K562 (cell line): ENCODE data around the gene LPIN1. TPM values are rescaled to one million over a fixed set of nuclear protein-coding genes. Genes with fewer than 3 reads are reported as not detected.

ENCODE experiments used
- ATAC-seq: fragments of 200-7000 bp; cut with Tn5 transposase; 3 replicates; pipeline ENCODE4 v1.9.1; 2020; ENCODE audit warnings: moderate library complexity
- BruUV-seq: library from RNA; stranded (reverse); fragments of 400-500 nt; replicated peaks from 2 replicates; lab custom pipeline; 2021; lab: Mats Ljungman, UMichigan
- CTCF ChIA-PET: fragments of 300-600 bp; formaldehyde crosslinking; extraction: SDS; loops from one replicate; lab custom pipeline; 2021; ENCODE audit warnings: low intra/inter-chr PET ratio; lab: Yijun Ruan, JAX
- POLR2A ChIA-PET: fragments of 300-600, 350-650 bp; sonication (Branson Sonifier 250); formaldehyde crosslinking; extraction: SDS; loops from one replicate; lab custom pipeline; 2021; ENCODE audit warnings: antibody characterized with exemption, inconsistent platforms; lab: Yijun Ruan, JAX
- DNase-seq, 4 experiments: peaks; one replicate each; pipeline versions ENCODE4 v3.0.0 to v3.0.0-alpha.2; 2011 to 2018; ENCODE audit warnings: low spot score in 3 of 4, mixed read lengths in 3 of 4; ENCODE audit errors: extremely low read depth in 1 of 4
- FAIRE-seq: peaks from 2 replicates; lab custom pipeline; 2011; peaks lifted over from hg19 to GRCh38; lab: Jason Lieb, UNC
- H2AFZ ChIP-seq: 2 replicates; pipeline ENCODE4 v1.6.0; 2011; ENCODE audit warnings: low read depth, low read length, control low read depth, inconsistent platforms
- H3K27ac ChIP-seq: fragments of 200-600 bp; 3 replicates; pipeline ENCODE4 v1.8.0; 2011; ENCODE audit warnings: low read depth, mild to moderate bottlenecking, control low read depth, inconsistent platforms, low read length, moderate library complexity, mixed read lengths; ENCODE audit errors: extremely low read depth
- H3K27me3 ChIP-seq, 2 experiments: fragments of 300-600 bp in 1 of 2; 2 replicates in 1 of 2; 3 replicates in 1 of 2; pipeline versions ENCODE4 v1.6.0 to v1.8.0; 2011; ENCODE audit warnings: inconsistent platforms in 2 of 2, low read length in 2 of 2, mild to moderate bottlenecking in 1 of 2, mixed read lengths in 1 of 2, moderate library complexity in 1 of 2; ENCODE audit not compliant: control insufficient read depth in 2 of 2, insufficient read depth in 2 of 2
- H3K36me3 ChIP-seq: fragments of 300-600 bp; 3 replicates; pipeline ENCODE4 v1.8.0; 2011; ENCODE audit warnings: mild to moderate bottlenecking, low read length, inconsistent platforms; ENCODE audit not compliant: control insufficient read depth, insufficient read depth
- H3K4me1 ChIP-seq, 2 experiments: fragments of 200-600 bp in 1 of 2; replicated peaks in 1 of 2; 2 replicates in 1 of 2; 3 replicates in 1 of 2; pipeline versions ENCODE4 v1.5.1 to v1.8.0; 2011; ENCODE audit warnings: inconsistent platforms in 2 of 2, low read length in 2 of 2, mild to moderate bottlenecking in 1 of 2, mixed read lengths in 1 of 2, moderate library complexity in 1 of 2; ENCODE audit not compliant: control insufficient read depth in 2 of 2, insufficient read depth in 2 of 2
- H3K4me2 ChIP-seq: 2 replicates; pipeline ENCODE4 v1.6.1; 2011; ENCODE audit warnings: low read length, control low read depth, inconsistent platforms, mixed read lengths; ENCODE audit not compliant: insufficient read depth
- H3K4me3 ChIP-seq: fragments of 200-600 bp; sonication (generic), shearing (Covaris generic); 2 replicates; pipeline ENCODE4 v1.5.1; 2016; ENCODE audit warnings: control low read depth, inconsistent platforms
- H3K79me2 ChIP-seq: fragments of 200-600 bp; 3 replicates; pipeline ENCODE4 v1.8.0; 2011; ENCODE audit warnings: low read length, inconsistent platforms; ENCODE audit not compliant: control insufficient read depth, insufficient read depth
- H3K9ac ChIP-seq, 2 experiments: 2 replicates each; pipeline versions ENCODE4 v1.6.0 to v1.6.1; 2011; ENCODE audit warnings: low read depth in 2 of 2, low read length in 2 of 2, control low read depth in 1 of 2, inconsistent platforms in 1 of 2, mild to moderate bottlenecking in 1 of 2, mixed read lengths in 1 of 2; ENCODE audit not compliant: insufficient read depth in 1 of 2
- H3K9me1 ChIP-seq: one replicate; pipeline ENCODE4 v1.6.0; 2011; ENCODE audit warnings: inconsistent platforms, mild to moderate bottlenecking, low read length, moderate library complexity; ENCODE audit not compliant: control insufficient read depth, insufficient read depth
- H3K9me3 ChIP-seq: replicated peaks from 2 replicates; pipeline ENCODE4 v1.5.1; 2011; ENCODE audit warnings: low read depth, low read length, inconsistent platforms; ENCODE audit not compliant: control insufficient read depth, insufficient read depth
- H4K20me1 ChIP-seq: replicated peaks from 2 replicates; pipeline ENCODE4 v1.6.1; 2011; ENCODE audit warnings: low read length, inconsistent platforms, mixed read lengths; ENCODE audit not compliant: control insufficient read depth, insufficient read depth
- CBX8 ChIP-seq: fragments of 200-600 bp; sonication (generic); IDR thresholded peaks from 2 replicates; pipeline ENCODE4 v1.6.1; 2012; ENCODE audit warnings: borderline replicate concordance, mixed run types, low read depth, mild to moderate bottlenecking, moderate library complexity, mixed read lengths, low read length, control low read depth, inconsistent platforms; ENCODE audit not compliant: poor library complexity, severe bottlenecking; ENCODE audit errors: extremely low read depth
- CEBPB ChIP-seq: fragments of 450-650 bp; IDR thresholded peaks from 2 replicates; pipeline ENCODE4 v1.6.1; 2016; ENCODE audit warnings: missing genetic modification characterization, missing compliant biosample characterization
- CEBPG ChIP-seq, 3 experiments: fragments of 200-800 bp in 1 of 3; sonication (Bioruptor generic) in 1 of 3; sonication (generic) in 1 of 3; formaldehyde crosslinking in 1 of 3; IDR thresholded peaks in 2 of 3; conservative IDR thresholded peaks in 1 of 3; 2 replicates each; pipeline versions ENCODE4 v1.6.1 to v1.8.0; 2016 to 2022; ENCODE audit warnings: missing compliant biosample characterization in 2 of 3, missing genetic modification characterization in 2 of 3, mild to moderate bottlenecking in 1 of 3, missing genetic modification reagents in 1 of 3
- ETS1 ChIP-seq: conservative IDR thresholded peaks from 2 replicates; pipeline ENCODE4 v1.6.1; 2011; ENCODE audit warnings: low read depth, mild to moderate bottlenecking, low read length; ENCODE audit not compliant: control insufficient read depth
- FOXA3 ChIP-seq, 2 experiments: fragments of 450-650 bp in 1 of 2; sonication (generic) in 1 of 2; formaldehyde crosslinking; IDR thresholded peaks in 1 of 2; conservative IDR thresholded peaks in 1 of 2; 2 replicates each; pipeline versions ENCODE4 v1.4.0 to v1.8.0; 2020 to 2022; ENCODE audit warnings: mild to moderate bottlenecking in 2 of 2, missing genetic modification reagents in 1 of 2
- TRIM24 ChIP-seq, 2 experiments: fragments of 450-650 bp; IDR thresholded peaks; 2 replicates each; pipeline ENCODE4 v1.6.1; 2016
- ZBTB49 ChIP-seq: sonication (generic); formaldehyde crosslinking; IDR thresholded peaks from 2 replicates; pipeline ENCODE4 v1.8.0; 2022; ENCODE audit warnings: missing genetic modification reagents, mild to moderate bottlenecking, borderline replicate concordance
- WGBS: fragments of 100-300 bp; shearing (Covaris generic); methylation state at CpG from one replicate; pipeline ENCODE4 v1.1.6; 2016; ENCODE audit warnings: low coverage, mixed read lengths; ENCODE audit not compliant: insufficient coverage; ENCODE audit errors: missing lambda C conversion rate; 5-methylcytosine and 5-hydroxymethylcytosine counted together
- in situ Hi-C: fragments of 300-500 bp; cut with MboI; formaldehyde crosslinking; loops from 4 replicates; pipeline ENCODE4 v1.15.0; 2018; ENCODE audit warnings: inconsistent platforms, mixed read lengths
- intact Hi-C: fragments of 100-400 bp; cut with micrococcal nuclease; formaldehyde crosslinking; loops from 2 replicates; pipeline ENCODE4 v1.14.2; 2022
- polyA plus RNA-seq, 8 experiments: library from polyadenylated mRNA; depleted of rRNA in 4 of 8; stranded (reverse) in 5 of 8; unstranded in 3 of 8; fragments of >200 nt; fragmentation: Nextera tagmentation in 2 of 8; fragmentation: Illumina TruSeq in 1 of 8; extraction: Ambion mirVana in 2 of 8; extraction: Trizol in 1 of 8; gene quantifications; 2 replicates each; pipeline versions ENCODE4 v1.2.1 to v1.2.3, GENCODE V29; 2011 to 2014; ENCODE audit warnings: inconsistent platforms in 1 of 8, missing spikeins in 1 of 8
- total RNA-seq, 7 experiments: library from RNA; depleted of rRNA in 6 of 7; stranded (reverse); fragments of >200 nt in 6 of 7; fragmentation: Illumina TruSeq in 2 of 7; extraction: Trizol in 2 of 7; gene quantifications; 2 replicates each; pipeline versions ENCODE4 v1.2.1 to v1.2.3, GENCODE V29; 2011 to 2021; ENCODE audit warnings: low replicate concordance in 1 of 7

The LPIN1 gene
- total and polyA plus RNA-seq, 9 of the 15 experiments (the other 6 are each of a cell fraction or from before 2014, with no cell fraction given), result 9.2 to 84.0 (median 27.8) TPM

GRCh38 chr2:11716689-11717321 is 29.6 kb upstream of the LPIN1 start:
- Histone ChIP-seq H3K36me3 (no peaks in the 10 kb centered on the region), H3K4me1 (peaks cover 3 to 9% of the 10 kb centered on the region in 2 experiments; a peak in 4 of 5 replicates), H3K9me3 (no peaks in the 10 kb centered on the region), H3K9ac (no peak overlapping the region), H3K4me2 (no peak overlapping the region), H3K4me3 (no peak overlapping the region), H3K27ac (no peak overlapping the region), H3K27me3 (peaks cover 13 to 46% of the 10 kb centered on the region in 2 experiments), H4K20me1 (no peaks in the 10 kb centered on the region; the same call in 1 of the 2 replicates), H3K79me2 (no peaks in the 10 kb centered on the region), H2AFZ (peak overlapping the region; percentile 29), H3K9me1 (no peaks in the 10 kb centered on the region)
- in situ Hi-C loops, result no loop called here
- WGBS, result 17% methylated on average over 8 of the region's 8 CpGs
- BruUV-seq, result no TSS peak
- no peak for ATAC-seq
- 0 out of 4 replicates have a peak, but pooled peaks of 1 of the 2 experiments have one; percentile 16 for TF ChIP-seq TRIM24 (IDR thresholded peaks at IDR 0.05)
- TF ChIP-seq ZBTB49 (CRISPR knock-in tag), result no peak
- no peak; the same call in 1 of the 2 replicates for TF ChIP-seq CEBPG (CRISPR knock-in tag; IDR thresholded peaks at IDR 0.05)
- TF ChIP-seq CEBPG (tag; conservative IDR thresholded peaks at IDR 0.05 in 1 of 2, IDR thresholded peaks at IDR 0.05 in 1 of 2), result peak; percentile 88 to 93
- peak; percentile 75 for TF ChIP-seq CBX8
- TF ChIP-seq ETS1, result no peak
- TF ChIP-seq CEBPB (tag), result peak; percentile 96
- TF ChIP-seq FOXA3 (CRISPR knock-in tag; conservative IDR thresholded peaks at IDR 0.05 in 1 of 2, IDR thresholded peaks at IDR 0.05 in 1 of 2), result peak in 1 of 2 experiments; percentile 74; a peak in 2 of 4 replicates
- FAIRE-seq, result no peak
- ChIA-PET CTCF (no interaction called here), POLR2A (interaction anchor here (0.5 to 0.6 kb wide), 2 partner anchors 9 to 37 kb away, joined by 3 read pairs; no protein-coding TSS in a partner anchor)
- DNase-seq, result no peak
- intact Hi-C loops, result no loop called here
